Upper lobe of left lung (tissue), 4 donors: Measurements from ENCODE around the gene CCDC3.

ENCODE experiments used
- POLR2AphosphoS5 ChIP-seq, 2 donors: sonication (generic); formaldehyde crosslinking; IDR thresholded peaks; one replicate each; pipeline ENCODE4 v1.5.1; 2017; ENCODE audit warnings: antibody characterized with exemption in 2 of 2
- TF ChIP-seq, protein P1 (sequence below), 6 experiments: fragments of 450-650 bp in 4 of 6; fragments of 200-600 bp in 2 of 6; sonication (generic) in 2 of 6; IDR thresholded peaks; one replicate each; pipeline ENCODE4 v1.5.1; 2016 to 2019; ENCODE audit warnings: antibody characterized with exemption in 6 of 6

DNA sequence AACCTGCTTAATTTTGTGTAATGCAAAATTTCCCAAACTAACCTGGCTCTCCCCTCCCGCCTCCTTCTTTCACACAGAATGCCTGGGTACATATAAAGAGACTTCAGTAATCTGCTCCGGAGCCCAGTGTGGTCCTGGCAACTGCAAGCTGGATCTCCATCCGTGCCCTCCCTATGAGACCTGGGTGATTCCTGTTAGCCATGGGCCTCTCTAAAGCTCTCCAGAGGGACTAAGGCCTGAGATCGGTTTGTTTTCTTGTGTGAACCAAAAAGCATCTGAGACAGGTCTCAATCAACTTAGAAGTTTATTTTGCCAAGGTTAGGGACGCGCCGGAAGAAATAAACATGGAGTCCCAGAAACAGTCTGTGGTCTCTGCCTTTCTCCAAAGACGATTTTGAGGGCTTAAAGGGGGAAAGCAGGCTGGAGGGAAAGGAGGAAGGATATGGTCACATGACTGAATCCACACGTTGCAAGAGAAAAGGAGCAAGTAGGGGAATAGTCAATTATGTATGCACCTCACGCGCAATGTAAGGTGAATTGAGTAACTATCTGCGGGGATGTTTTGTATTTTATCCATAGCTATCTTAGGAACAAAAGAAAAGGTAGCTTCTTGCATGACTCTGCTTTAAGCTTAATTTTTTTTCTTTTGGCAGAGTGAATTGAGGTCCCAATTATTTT, 46.2 kb upstream of the CCDC3 start:
- TF ChIP-seq, protein P1, sequence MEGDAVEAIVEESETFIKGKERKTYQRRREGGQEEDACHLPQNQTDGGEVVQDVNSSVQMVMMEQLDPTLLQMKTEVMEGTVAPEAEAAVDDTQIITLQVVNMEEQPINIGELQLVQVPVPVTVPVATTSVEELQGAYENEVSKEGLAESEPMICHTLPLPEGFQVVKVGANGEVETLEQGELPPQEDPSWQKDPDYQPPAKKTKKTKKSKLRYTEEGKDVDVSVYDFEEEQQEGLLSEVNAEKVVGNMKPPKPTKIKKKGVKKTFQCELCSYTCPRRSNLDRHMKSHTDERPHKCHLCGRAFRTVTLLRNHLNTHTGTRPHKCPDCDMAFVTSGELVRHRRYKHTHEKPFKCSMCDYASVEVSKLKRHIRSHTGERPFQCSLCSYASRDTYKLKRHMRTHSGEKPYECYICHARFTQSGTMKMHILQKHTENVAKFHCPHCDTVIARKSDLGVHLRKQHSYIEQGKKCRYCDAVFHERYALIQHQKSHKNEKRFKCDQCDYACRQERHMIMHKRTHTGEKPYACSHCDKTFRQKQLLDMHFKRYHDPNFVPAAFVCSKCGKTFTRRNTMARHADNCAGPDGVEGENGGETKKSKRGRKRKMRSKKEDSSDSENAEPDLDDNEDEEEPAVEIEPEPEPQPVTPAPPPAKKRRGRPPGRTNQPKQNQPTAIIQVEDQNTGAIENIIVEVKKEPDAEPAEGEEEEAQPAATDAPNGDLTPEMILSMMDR (IDR thresholded peaks at IDR 0.05), result no peak
- TF ChIP-seq POLR2AphosphoS5 (IDR thresholded peaks at IDR 0.05), result no peak
